SK-N-MC (cell line): ENCODE measurements around the gene ITGA3.

Experiments used
- EZH2 ChIP-seq: fragments of 200-600 bp; sonication (generic); IDR thresholded peaks from one replicate; pipeline ENCODE4 v1.6.1; 2017; ENCODE audit warnings: antibody characterized with exemption
- FOXP2 ChIP-seq: optimal IDR thresholded peaks from 2 replicates; pipeline ENCODE3; 2011; ENCODE audit warnings: mild to moderate bottlenecking, moderate library complexity; ENCODE audit not compliant: insufficient read depth; ENCODE audit errors: extremely low read length, control extremely low read depth
- POLR2AphosphoS5 ChIP-seq: IDR thresholded peaks from 2 replicates; pipeline ENCODE4 v1.6.1; 2012; ENCODE audit warnings: mild to moderate bottlenecking, low read depth, low read length, borderline replicate concordance

DNA sequence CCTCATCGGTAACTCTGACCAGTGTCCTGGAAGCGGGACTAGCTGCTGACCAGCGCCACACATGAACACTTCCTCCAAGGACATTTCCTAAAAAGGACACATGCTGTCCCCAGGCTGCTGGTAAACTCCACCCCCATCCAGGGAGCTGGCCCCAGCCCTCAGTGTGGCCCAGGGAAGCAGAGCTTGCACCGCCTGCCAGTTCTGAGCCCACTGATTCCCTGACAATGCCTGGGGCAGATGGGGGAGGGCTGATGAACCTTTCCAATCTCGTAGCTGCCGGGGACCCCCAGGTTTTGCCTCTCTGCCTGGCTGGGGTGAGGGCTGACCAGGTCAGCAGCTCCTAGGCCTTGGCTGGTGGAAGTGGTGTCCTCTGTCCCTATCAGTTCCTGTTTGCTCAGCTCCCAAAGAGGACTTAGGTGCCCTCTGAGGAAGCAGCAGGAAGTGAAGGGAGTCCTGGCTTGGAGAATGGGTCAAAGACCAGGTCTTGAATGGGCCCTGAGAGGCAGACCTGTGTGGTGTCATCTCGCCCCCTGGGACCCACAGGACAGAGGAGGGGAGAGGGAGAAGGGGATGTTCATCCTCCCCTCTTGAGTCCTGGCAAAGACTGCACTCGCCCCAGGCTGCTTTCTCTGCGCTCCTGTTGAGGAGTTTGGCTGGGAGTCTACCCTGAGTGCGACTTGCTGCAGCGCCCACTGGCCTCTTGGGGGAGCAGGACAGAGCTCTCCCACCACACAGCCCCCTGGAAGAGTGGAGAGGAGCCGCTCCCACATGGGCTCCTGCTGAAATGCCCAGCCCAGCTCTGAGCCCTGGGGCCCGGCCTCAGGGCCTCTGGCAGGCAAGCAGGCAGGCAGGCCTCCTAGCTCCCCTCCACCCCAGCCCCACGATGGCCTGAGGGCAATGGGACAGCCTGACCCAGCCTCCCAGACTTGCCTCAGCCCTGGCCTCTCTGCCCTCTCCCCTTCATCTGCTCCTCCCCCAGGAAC, 56.1 kb downstream of the ITGA3 start:
- peak; percentile 6 for TF ChIP-seq POLR2AphosphoS5
- TF ChIP-seq EZH2: no peak
- no peak for TF ChIP-seq FOXP2
